ENCODE results near the gene AK1.

The AK1 gene

GRCh38 chr9:127909839-127910273 lies 32.4 kb upstream of the AK1 start:
- no peak for DNase-seq (ENCODE audit: low spot score)

GRCh38 chr9:127908660-127908926 lies 31.1 kb upstream of the AK1 start:
- DNase-seq (ENCODE audit: low spot score): no peak

- DNase-seq (ENCODE audit: low spot score): no peak
Observed at GRCh38 chr9:127907867-127908659, 30.6 kb upstream of the AK1 start.

GRCh38 chr9:127905788-127906191 lies 28.3 kb upstream of the AK1 start:
- DNase-seq (ENCODE audit: low spot score): peak; percentile 66

GRCh38 chr9:127905004-127905728 lies 27.7 kb upstream of the AK1 start:
- DNase-seq (ENCODE audit: low spot score): no peak

- DNase-seq (ENCODE audit: low spot score): no peak
Observed at GRCh38 chr9:127904561-127905003, 27.1 kb upstream of the AK1 start.

GRCh38 chr9:127903557-127904475 lies 26.3 kb upstream of the AK1 start:
- no peak for DNase-seq (ENCODE audit: low spot score)

- DNase-seq (ENCODE audit: low spot score): peak; percentile 78
Observed at GRCh38 chr9:127899128-127899943, 21.9 kb upstream of the AK1 start, which contains the start of gene ST6GALNAC6. Gene ST6GALNAC6, minus strand, starts transcription at chr9:127899603. Its CDS starts 1,622 bp downstream, at chr9:127897981.

GRCh38 chr9:127898433-127899127 lies 21.1 kb upstream of the AK1 start:
- DNase-seq (ENCODE audit: low spot score): no peak

GRCh38 chr9:127897193-127897692 lies 19.8 kb upstream of the AK1 start:
- DNase-seq (ENCODE audit: low spot score): peak; percentile 87

GRCh38 chr9:127896395-127897192 lies 19.1 kb upstream of the AK1 start:
- DNase-seq (ENCODE audit: low spot score): no peak

GRCh38 chr9:127895811-127896210 lies 18.3 kb upstream of the AK1 start:
- DNase-seq (ENCODE audit: low spot score): no peak

- DNase-seq (ENCODE audit: low spot score): peak; percentile 63
Observed at GRCh38 chr9:127893392-127893791, 15.9 kb upstream of the AK1 start.

- DNase-seq (ENCODE audit: low spot score): no peak
Observed at GRCh38 chr9:127892831-127893230, 15.4 kb upstream of the AK1 start.

GRCh38 chr9:127890053-127890452 lies 12.6 kb upstream of the AK1 start:
- DNase-seq (ENCODE audit: low spot score): no peak

GRCh38 chr9:127887792-127888191 lies 10.3 kb upstream of the AK1 start:
- no peak for DNase-seq (ENCODE audit: low spot score)

GRCh38 chr9:127886401-127886972 lies 9.0 kb upstream of the AK1 start:
- DNase-seq (ENCODE audit: low spot score): no peak

- DNase-seq (ENCODE audit: low spot score): no peak
Observed at GRCh38 chr9:127885508-127886281, 8.2 kb upstream of the AK1 start.
